ENCODE results near the gene SLBP.
A peak's percentile ranks its signal among the peaks of the same experiment; 100 is the strongest.

SLBP gene

GRCh38 chr4:1711571-1712215 lies 426 bp downstream of the SLBP start:
- TF ChIP-seq ZBTB7A (IDR thresholded peaks at IDR 0.05; ENCODE audit: low read depth), result peak; percentile 67
- TF ChIP-seq TCF12 (IDR thresholded peaks at IDR 0.05; ENCODE audit: low read depth), result no peak
- TF ChIP-seq MAX (IDR thresholded peaks at IDR 0.05), result peak; percentile 23; the same call in 1 of the 2 replicates

- no peak for TF ChIP-seq CEBPB (IDR thresholded peaks at IDR 0.05)
- TF ChIP-seq EGR1 (IDR thresholded peaks at IDR 0.05), result no peak
- no peak for TF ChIP-seq FOXM1 (IDR thresholded peaks at IDR 0.05; ENCODE audit: borderline replicate concordance, low read depth)
- TF ChIP-seq TCF12 (IDR thresholded peaks at IDR 0.05; ENCODE audit: low read depth), result no peak
- TF ChIP-seq RAD21 (IDR thresholded peaks at IDR 0.05; ENCODE audit: low read depth), result no peak
- no peak for TF ChIP-seq REST (IDR thresholded peaks at IDR 0.05; ENCODE audit: low read depth)
Observed at GRCh38 chr4:1711055-1711570, 1.0 kb downstream of the SLBP start.

GRCh38 chr4:1708581-1708980 lies 3.5 kb downstream of the SLBP start:
- no peak for TF ChIP-seq TEAD4 (IDR thresholded peaks at IDR 0.05)
- no peak for TF ChIP-seq ZBTB7A (IDR thresholded peaks at IDR 0.05; ENCODE audit: low read depth)
- TF ChIP-seq MAX (IDR thresholded peaks at IDR 0.05), result no peak
- no peak for TF ChIP-seq FOXM1 (IDR thresholded peaks at IDR 0.05; ENCODE audit: borderline replicate concordance, low read depth)
- TF ChIP-seq REST (IDR thresholded peaks at IDR 0.05; ENCODE audit: low read depth), result no peak
- no peak for TF ChIP-seq NFIC (IDR thresholded peaks at IDR 0.05)
- TF ChIP-seq YY1 (IDR thresholded peaks at IDR 0.05; ENCODE audit: low read depth), result no peak
- TF ChIP-seq CEBPB (IDR thresholded peaks at IDR 0.05), result no peak
- no peak for TF ChIP-seq TCF12 (IDR thresholded peaks at IDR 0.05; ENCODE audit: low read depth)
- TF ChIP-seq EGR1 (IDR thresholded peaks at IDR 0.05), result no peak
- no peak for TF ChIP-seq EP300 (IDR thresholded peaks at IDR 0.05; ENCODE audit: borderline replicate concordance)
- TF ChIP-seq TAF1 (IDR thresholded peaks at IDR 0.05; ENCODE audit: low read depth), result no peak

- TF ChIP-seq TCF12 (IDR thresholded peaks at IDR 0.05; ENCODE audit: low read depth) (no peak), EGR1 (IDR thresholded peaks at IDR 0.05) (no peak), CEBPB (IDR thresholded peaks at IDR 0.05) (no peak), ZBTB7A (IDR thresholded peaks at IDR 0.05; ENCODE audit: low read depth) (no peak), TAF1 (IDR thresholded peaks at IDR 0.05; ENCODE audit: low read depth) (no peak), CREB1 (IDR thresholded peaks at IDR 0.05; ENCODE audit: low read depth) (no peak), YY1 (IDR thresholded peaks at IDR 0.05; ENCODE audit: low read depth) (no peak), FOXM1 (IDR thresholded peaks at IDR 0.05; ENCODE audit: borderline replicate concordance, low read depth) (no peak)
Observed at GRCh38 chr4:1706358-1706757, 5.8 kb downstream of the SLBP start.

GRCh38 chr4:1705732-1706131 lies 6.4 kb downstream of the SLBP start:
- no peak for TF ChIP-seq REST (IDR thresholded peaks at IDR 0.05; ENCODE audit: low read depth)
- TF ChIP-seq TEAD4 (IDR thresholded peaks at IDR 0.05), result no peak
- no peak for TF ChIP-seq YY1 (IDR thresholded peaks at IDR 0.05; ENCODE audit: low read depth)

GRCh38 chr4:1703867-1704266 lies 8.3 kb downstream of the SLBP start:
- TF ChIP-seq TEAD4 (IDR thresholded peaks at IDR 0.05) (no peak), USF1 (IDR thresholded peaks at IDR 0.05) (no peak), TAF1 (IDR thresholded peaks at IDR 0.05; ENCODE audit: low read depth) (no peak), EGR1 (IDR thresholded peaks at IDR 0.05) (no peak), RAD21 (IDR thresholded peaks at IDR 0.05; ENCODE audit: low read depth) (no peak), YY1 (IDR thresholded peaks at IDR 0.05; ENCODE audit: low read depth) (no peak), ZBTB7A (IDR thresholded peaks at IDR 0.05; ENCODE audit: low read depth) (no peak), MAX (IDR thresholded peaks at IDR 0.05) (no peak)

Data from Ishikawa (cell line).